NCI-H774 (cell line): Measurements from ENCODE around the gene KANK2.
"Not testable (repeated sequence)": the region's sequence is repeated elsewhere in the genome, so short reads cannot be mapped to it uniquely, and the experiment has no call there.

Source experiments
- DNase-seq: peaks from one replicate; lab custom pipeline; 2025; lab: John Stamatoyannopoulos, UW

The KANK2 gene

GRCh38 chr19:11172576-11172975, 24.8 kb downstream of the KANK2 start:
- no peak for DNase-seq

- DNase-seq = no peak
Measured at GRCh38 chr19:11171144-11171543, 26.2 kb downstream of the KANK2 start.

GRCh38 chr19:11169896-11170678, 27.3 kb downstream of the KANK2 start:
- no peak for DNase-seq

- no peak for DNase-seq
Measured at GRCh38 chr19:11168568-11168967, 28.8 kb downstream of the KANK2 start.

GRCh38 chr19:11166281-11167142, 30.8 kb downstream of the KANK2 start:
- no peak for DNase-seq

GRCh38 chr19:11165486-11166030, 31.8 kb downstream of the KANK2 start:
- no peak for DNase-seq

- no peak for DNase-seq
Measured at GRCh38 chr19:11164879-11165406, 32.4 kb downstream of the KANK2 start.

- no peak for DNase-seq
Measured at GRCh38 chr19:11164296-11164695, 33.0 kb downstream of the KANK2 start.

GRCh38 chr19:11160440-11160768, 36.9 kb downstream of the KANK2 start:
- DNase-seq = not testable (repeated sequence)

- no peak for DNase-seq
Measured at GRCh38 chr19:11159598-11160439, 37.5 kb downstream of the KANK2 start.

- peak; percentile 96 for DNase-seq
Measured at GRCh38 chr19:11155373-11156120, 41.8 kb downstream of the KANK2 start, which contains the start of gene SPC24. Gene SPC24 (minus strand): TSS chr19:11155782. CDS start chr19:11155776, 6 bp downstream.

- no peak for DNase-seq
Measured at GRCh38 chr19:11154683-11155047, 42.7 kb downstream of the KANK2 start.

GRCh38 chr19:11152318-11153062, 44.9 kb downstream of the KANK2 start:
- no peak for DNase-seq

- DNase-seq = no peak
Measured at GRCh38 chr19:11151181-11151580, 46.2 kb downstream of the KANK2 start.

GRCh38 chr19:11148001-11148400, 49.3 kb downstream of the KANK2 start:
- DNase-seq = no peak

- DNase-seq = no peak
Measured at GRCh38 chr19:11145536-11145924, 51.8 kb downstream of the KANK2 start.

GRCh38 chr19:11142528-11143171, 54.7 kb downstream of the KANK2 start:
- no peak for DNase-seq

- DNase-seq = no peak
Measured at GRCh38 chr19:11141937-11142527, 55.3 kb downstream of the KANK2 start.

- DNase-seq = no peak
Measured at GRCh38 chr19:11140896-11141295, 56.4 kb downstream of the KANK2 start.
